T47D (cell line): ENCODE results near the gene SLC12A3.

Source experiments
- DNase-seq, 2 experiments: peaks; one replicate each; pipeline versions ENCODE4 v3.0.0 to v3.0.0-alpha.2; 2011 to 2012; ENCODE audit warnings: low read depth in 1 of 2, low spot score in 1 of 2
- JUND ChIP-seq: IDR thresholded peaks from 2 replicates; pipeline ENCODE4 v1.6.1; 2012; ENCODE audit warnings: low read depth
- in situ Hi-C: cut with HindIII; loops from 2 replicates; pipeline ENCODE4 v1.10.0; 2016; ENCODE audit warnings: low sequenced_read_pairs, low pct_unique_long_range_greater_than_20kb

Gene SLC12A3

GRCh38 chr16:56892705-56893104 lies 27.7 kb downstream of the SLC12A3 start:
- no peak for DNase-seq
- in situ Hi-C loops: no loop called here

GRCh38 chr16:56894331-56894917 lies 29.4 kb downstream of the SLC12A3 start:
- in situ Hi-C loops: no loop called here
- peak in 1 of 2 experiments; percentile 28 for DNase-seq
- no peak for TF ChIP-seq JUND

More at GRCh38 chr16:56892705-56893104, 27.7 kb downstream of the SLC12A3 start:
- TF ChIP-seq JUND: no peak

DNA sequence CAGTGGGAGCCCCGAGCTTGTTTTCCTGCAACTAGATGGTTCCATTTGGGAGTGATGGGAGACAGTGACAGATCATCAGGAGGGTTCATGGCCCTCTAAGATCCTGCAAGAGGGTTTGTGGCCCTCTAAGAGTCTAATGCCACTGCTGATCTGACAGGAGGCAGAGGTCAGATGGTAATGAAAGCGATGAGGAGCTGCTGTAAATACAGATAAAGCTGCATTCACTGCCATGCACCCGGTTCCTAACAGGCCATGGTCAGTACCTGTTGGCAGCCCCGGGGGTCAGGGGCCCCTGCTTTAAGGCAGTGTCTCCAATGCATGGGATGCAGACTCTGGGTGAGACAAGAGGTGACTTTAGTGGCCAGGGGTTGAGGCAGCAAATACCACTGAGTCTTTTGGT lies 30.8 kb downstream of the SLC12A3 start:
- no peak for TF ChIP-seq JUND
- in situ Hi-C loops: no loop called here
- DNase-seq: no peak

DNA sequence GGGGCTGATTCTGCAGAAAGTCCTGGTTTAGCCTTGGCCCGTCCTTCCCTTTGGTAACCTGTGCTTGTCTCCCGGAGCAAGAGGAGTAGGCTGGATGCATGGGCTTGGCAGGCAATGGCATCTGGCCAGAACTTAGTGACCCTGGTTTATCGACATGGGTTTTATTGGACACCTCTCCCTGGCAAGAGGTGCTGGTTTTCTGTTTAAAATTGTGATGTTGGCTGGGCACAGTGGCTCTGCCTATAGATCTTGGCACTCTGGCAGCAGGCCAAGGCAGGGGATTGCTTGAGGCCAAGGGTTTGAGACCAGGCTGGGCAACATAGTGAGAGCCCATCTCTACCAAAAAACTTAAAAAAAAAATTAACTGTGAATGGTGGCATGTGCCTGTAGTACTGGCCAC lies 31.2 kb downstream of the SLC12A3 start:
- in situ Hi-C loops: no loop called here
- TF ChIP-seq JUND: no peak
- DNase-seq: no peak

DNA sequence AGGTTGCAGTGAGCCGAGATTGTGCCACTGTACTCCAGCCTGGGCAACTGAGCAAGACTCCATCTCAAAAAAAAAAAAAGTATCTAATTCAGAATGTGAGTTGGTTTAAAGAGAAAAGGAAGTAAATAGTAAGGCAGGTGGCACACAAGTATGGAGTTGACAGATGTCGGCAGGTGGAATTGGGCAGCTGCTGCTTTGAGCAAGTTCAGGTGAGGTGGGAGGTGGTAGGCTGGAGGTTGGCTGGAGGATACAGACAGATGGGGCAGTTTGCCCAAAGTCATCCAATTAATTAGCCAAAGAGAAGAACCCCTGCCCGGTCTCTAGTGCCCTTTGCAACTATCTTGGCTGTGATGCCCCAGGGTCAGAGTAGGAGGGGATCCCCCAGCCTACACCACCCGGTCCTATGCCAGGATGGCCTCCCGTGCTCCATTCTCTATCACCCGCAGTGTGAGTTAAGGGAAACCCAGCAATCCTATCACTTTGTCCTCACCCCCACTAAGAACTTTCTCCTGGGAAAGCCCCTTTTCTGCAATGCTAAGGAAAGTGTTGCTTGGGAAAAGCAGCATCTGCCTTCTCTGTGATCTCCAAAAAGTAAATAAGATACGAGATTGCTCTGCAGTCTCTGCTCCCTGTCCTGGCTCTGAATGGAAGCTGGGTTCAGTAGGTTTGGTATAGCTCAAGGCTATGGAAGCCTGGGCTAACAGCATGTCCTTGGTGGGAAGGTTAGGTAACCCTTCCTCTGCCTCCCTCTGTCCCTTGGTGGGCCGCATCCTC lies 32.2 kb downstream of the SLC12A3 start:
- in situ Hi-C loops: no loop called here
- TF ChIP-seq JUND: no peak
- DNase-seq: no peak

DNA sequence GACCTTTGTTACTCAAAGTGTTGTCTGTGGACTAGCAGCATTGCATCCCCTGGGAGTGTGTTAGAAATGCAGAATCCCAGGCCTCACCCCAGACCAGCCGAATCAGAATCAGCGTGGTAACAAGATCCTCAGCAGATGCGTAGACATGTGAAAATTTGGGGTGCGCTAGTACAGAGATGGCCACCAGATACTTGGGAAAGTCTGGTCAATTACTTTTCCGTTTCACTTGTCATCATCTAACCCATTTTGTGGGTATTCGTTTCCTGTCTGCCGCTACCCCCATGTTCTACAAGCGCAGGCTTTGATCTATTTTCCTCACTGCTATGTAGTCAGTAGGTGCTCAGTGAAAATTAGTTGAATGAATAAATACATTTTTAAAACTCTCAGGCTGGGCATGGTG lies 33.8 kb downstream of the SLC12A3 start:
- DNase-seq: no peak
- in situ Hi-C loops: no loop called here
- no peak for TF ChIP-seq JUND

DNA sequence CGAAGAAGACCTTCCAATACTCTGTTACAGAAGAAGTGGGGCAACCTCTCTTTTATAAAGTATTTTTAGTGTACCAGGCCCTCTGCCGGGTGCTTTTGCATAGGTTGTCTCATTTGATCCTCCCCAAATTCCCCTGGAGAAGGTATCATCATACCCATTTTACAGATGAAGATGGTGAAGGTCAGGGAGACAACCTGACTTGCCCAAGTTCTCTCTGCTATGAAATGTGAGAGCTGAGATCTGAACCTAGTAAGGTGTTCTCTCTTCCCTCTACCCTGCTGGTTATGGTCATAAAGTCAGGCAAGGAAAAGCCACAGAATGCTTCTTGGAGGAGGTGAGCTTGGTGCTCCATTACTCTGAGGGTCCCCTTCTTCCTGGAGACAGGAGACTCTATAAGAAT lies 38.9 kb downstream of the SLC12A3 start:
- in situ Hi-C loops: no loop called here
- DNase-seq: no peak
- no peak for TF ChIP-seq JUND

- TF ChIP-seq JUND: no peak
- in situ Hi-C loops: no loop called here
- no peak for DNase-seq
Observed at GRCh38 chr16:56907401-56907800, 42.4 kb downstream of the SLC12A3 start.

DNA sequence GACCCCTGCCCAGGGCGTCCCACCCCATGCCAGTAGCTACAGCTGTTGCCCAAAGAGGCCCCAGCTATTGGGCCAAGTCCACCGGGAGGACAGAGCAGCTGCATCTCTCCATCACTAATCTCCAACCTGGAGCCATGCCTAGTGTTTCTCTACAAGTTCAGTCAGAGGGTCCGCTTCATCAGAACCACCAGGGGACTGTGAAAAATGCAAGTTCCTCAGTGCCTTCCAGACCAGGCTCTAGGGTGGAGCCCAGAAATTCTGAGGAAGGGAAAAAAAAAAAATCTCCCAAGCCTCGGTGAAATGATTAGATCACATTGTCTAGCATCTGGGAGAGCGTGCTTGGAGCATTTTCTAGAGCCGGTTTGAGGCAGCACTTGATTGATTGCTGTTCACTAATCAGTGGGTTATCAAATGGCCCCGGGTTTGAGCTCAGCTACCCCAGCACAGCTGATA lies 44.5 kb downstream of the SLC12A3 start:
- no peak for DNase-seq
- no peak for TF ChIP-seq JUND
- in situ Hi-C loops: no loop called here

DNA sequence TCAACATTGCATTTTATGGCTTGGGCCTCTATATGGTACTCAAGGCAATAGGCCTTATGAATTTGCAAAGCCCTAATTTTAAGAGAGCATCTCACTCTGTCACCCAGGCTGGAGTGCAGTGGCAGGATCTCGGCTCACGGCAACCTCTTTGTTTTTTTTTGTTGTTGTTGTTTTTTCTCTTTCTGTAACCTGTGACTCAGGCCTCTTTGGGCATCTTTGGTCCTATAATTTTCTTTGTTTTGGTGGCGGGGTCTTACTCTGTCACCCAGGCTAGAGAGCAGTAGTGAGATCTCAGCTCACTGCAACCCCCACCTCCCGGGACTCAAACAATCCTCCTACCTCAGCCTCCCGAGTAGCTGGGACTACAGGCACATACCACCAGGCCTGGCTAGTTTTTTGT lies 45.1 kb downstream of the SLC12A3 start:
- TF ChIP-seq JUND: no peak
- no peak for DNase-seq
- in situ Hi-C loops: no loop called here

- no peak for DNase-seq
- in situ Hi-C loops: no loop called here
- no peak for TF ChIP-seq JUND
Observed at GRCh38 chr16:56910654-56911539, 45.9 kb downstream of the SLC12A3 start.

GRCh38 chr16:56911771-56912571 lies 47.0 kb downstream of the SLC12A3 start:
- in situ Hi-C loops: no loop called here
- no peak for DNase-seq
- TF ChIP-seq JUND: no peak
